GM23248 (cell line): ENCODE measurements around the gene CLPTM1L. TPM values are rescaled to one million over a fixed set of nuclear protein-coding genes. Genes with fewer than 3 reads are reported as not detected.

Experiments
- DNase-seq: peaks from one replicate; pipeline ENCODE4 v3.0.0-alpha.2; 2015
- H2AFZ ChIP-seq: fragments of 200-600 bp; sonication (generic); 2 replicates; pipeline ENCODE4 v1.6.1; 2016; ENCODE audit warnings: antibody characterized with exemption
- H3F3A ChIP-seq: fragments of 200-600 bp; sonication (generic); 2 replicates; pipeline ENCODE4 v1.6.1; 2016; ENCODE audit warnings: mild to moderate bottlenecking, antibody characterized with exemption, mixed run types; ENCODE audit not compliant: insufficient read depth
- H3K27ac ChIP-seq: fragments of 200-600 bp; sonication (generic); 2 replicates; pipeline ENCODE4 v1.5.1; 2016; ENCODE audit warnings: mild to moderate bottlenecking
- H3K27me3 ChIP-seq: fragments of 200-600 bp; sonication (generic); replicated peaks from 2 replicates; pipeline ENCODE4 v1.6.1; 2016; ENCODE audit warnings: mild to moderate bottlenecking; ENCODE audit not compliant: insufficient read depth
- H3K36me3 ChIP-seq: fragments of 200-600 bp; sonication (generic); 2 replicates; pipeline ENCODE4 v1.6.1; 2016; ENCODE audit warnings: low read depth, mild to moderate bottlenecking
- H3K4me1 ChIP-seq: fragments of 200-600 bp; sonication (generic); 2 replicates; pipeline ENCODE4 v1.6.1; 2016; ENCODE audit warnings: mild to moderate bottlenecking; ENCODE audit not compliant: insufficient read depth
- H3K4me2 ChIP-seq: fragments of 200-600 bp; sonication (generic); one replicate; pipeline ENCODE4 v1.6.1; 2016; ENCODE audit warnings: mild to moderate bottlenecking; ENCODE audit not compliant: unreplicated experiment
- H3K4me3 ChIP-seq: fragments of 200-600 bp; sonication (generic); 2 replicates; pipeline ENCODE4 v1.5.1; 2016; ENCODE audit warnings: mild to moderate bottlenecking
- H3K79me2 ChIP-seq: fragments of 200-600 bp; sonication (generic); 2 replicates; pipeline ENCODE4 v1.6.1; 2016; ENCODE audit warnings: mild to moderate bottlenecking; ENCODE audit not compliant: insufficient read depth
- H3K9ac ChIP-seq: fragments of 200-600 bp; sonication (generic); 2 replicates; pipeline ENCODE4 v1.6.1; 2016; ENCODE audit warnings: mild to moderate bottlenecking
- H3K9me2 ChIP-seq: fragments of 200-600 bp; sonication (generic); 2 replicates; pipeline ENCODE4 v1.6.1; 2016; ENCODE audit warnings: mixed run types, mild to moderate bottlenecking, moderate library complexity; ENCODE audit not compliant: insufficient read depth
- H3K9me3 ChIP-seq: fragments of 200-600 bp; sonication (generic); one replicate; pipeline ENCODE4 v1.6.1; 2017; ENCODE audit warnings: low read depth
- H4K20me1 ChIP-seq: fragments of 200-600 bp; sonication (generic); 2 replicates; pipeline ENCODE4 v1.6.0; 2016; ENCODE audit not compliant: insufficient read depth
- EZH2 ChIP-seq: fragments of 200-600 bp; sonication (generic); IDR thresholded peaks from 2 replicates; pipeline ENCODE4 v1.6.1; 2018; ENCODE audit warnings: antibody characterized with exemption, mild to moderate bottlenecking; ENCODE audit not compliant: insufficient read depth, poor library complexity, severe bottlenecking
- EZH2phosphoT487 ChIP-seq: fragments of 200-600 bp; sonication (generic); IDR thresholded peaks from 2 replicates; pipeline ENCODE4 v1.6.1; 2018; ENCODE audit warnings: antibody characterized with exemption, moderate library complexity, mild to moderate bottlenecking, low read depth; ENCODE audit not compliant: insufficient read depth
- WGBS, 2 experiments: methylation state at CpG; one replicate each; pipeline ENCODE4 v1.1.6; 2015 to 2017; ENCODE audit warnings: low lambda C conversion rate in 2 of 2, low coverage in 1 of 2; ENCODE audit errors: missing lambda C conversion rate in 2 of 2; 5-methylcytosine and 5-hydroxymethylcytosine counted together
- in situ Hi-C: fragments of 300-500 bp; cut with MboI; formaldehyde crosslinking; loops from 2 replicates; pipeline ENCODE4 v1.15.0; 2020
- polyA plus RNA-seq: library from polyadenylated mRNA; unstranded; fragments of >200 nt; fragmentation: Nextera tagmentation; extraction: Ambion mirVana; gene quantifications from 2 replicates; pipeline ENCODE4 v1.2.1, GENCODE V29; 2016
- total RNA-seq: library from RNA; depleted of rRNA; stranded (reverse); fragments of >200 nt; shearing (Covaris generic); gene quantifications from 2 replicates; pipeline ENCODE4 v1.2.3, GENCODE V29; 2014

The CLPTM1L gene
- total and polyA plus RNA-seq, 2 experiments from 2014 or later = 25.6 to 135 TPM

DNA sequence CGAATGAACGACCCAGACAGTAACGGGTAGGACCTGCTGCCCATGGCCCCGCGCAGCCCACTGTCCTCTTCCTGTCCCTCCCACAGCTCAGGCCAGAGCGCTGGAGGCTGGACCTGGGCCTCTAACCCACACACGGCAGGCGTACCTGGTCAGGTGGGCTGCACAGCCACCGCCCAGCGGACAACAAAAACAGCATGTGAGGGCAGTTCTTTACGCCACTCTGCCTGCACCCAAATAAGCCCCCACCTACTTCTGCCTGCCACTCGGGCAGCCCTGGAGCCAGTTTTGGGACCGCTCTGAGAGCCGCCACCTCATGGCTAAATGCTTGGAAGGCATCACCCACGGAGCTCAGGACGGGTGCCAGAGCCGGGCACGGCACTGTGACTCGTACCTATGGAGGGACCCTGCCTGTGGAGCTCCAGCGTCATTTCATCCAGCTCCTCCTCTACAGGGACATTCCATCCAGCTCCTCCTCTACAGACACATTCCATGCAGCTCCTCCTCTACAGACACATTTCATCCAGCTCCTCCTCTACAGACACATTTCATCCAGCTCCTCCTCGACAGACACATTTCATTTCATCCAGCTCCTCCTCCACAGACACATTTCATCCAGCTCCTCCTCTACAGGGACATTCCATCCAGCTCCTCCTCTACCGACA is 18.9 kb downstream of the CLPTM1L start:
- Histone ChIP-seq H3K9me3 (no peaks in the 10 kb centered on the region), H3K79me2 (no peaks in the 10 kb centered on the region), H3K27me3 (no peaks in the 10 kb centered on the region), H3K36me3 (peaks cover 6% of the 10 kb centered on the region; the same call in 1 of the 2 replicates), H2AFZ (no peak overlapping the region), H3K9ac (no peak overlapping the region), H4K20me1 (no peaks in the 10 kb centered on the region; the same call in 1 of the 2 replicates), H3K4me3 (no peak overlapping the region), H3K4me1 (peaks cover 3% of the 10 kb centered on the region; the same call in 1 of the 2 replicates), H3K9me2 (no peaks in the 10 kb centered on the region), H3F3A (peaks cover 40% of the 10 kb centered on the region), H3K27ac (peak overlapping the region; percentile 69), H3K4me2 (peak overlapping the region; percentile 9)
- 58 to 60% methylated on average over 21 to 22 of the region's 22 CpGs for WGBS, 2 experiments
- peak; percentile 49 for DNase-seq
- TF ChIP-seq EZH2 = no peak
- in situ Hi-C loops = no loop called here

DNA sequence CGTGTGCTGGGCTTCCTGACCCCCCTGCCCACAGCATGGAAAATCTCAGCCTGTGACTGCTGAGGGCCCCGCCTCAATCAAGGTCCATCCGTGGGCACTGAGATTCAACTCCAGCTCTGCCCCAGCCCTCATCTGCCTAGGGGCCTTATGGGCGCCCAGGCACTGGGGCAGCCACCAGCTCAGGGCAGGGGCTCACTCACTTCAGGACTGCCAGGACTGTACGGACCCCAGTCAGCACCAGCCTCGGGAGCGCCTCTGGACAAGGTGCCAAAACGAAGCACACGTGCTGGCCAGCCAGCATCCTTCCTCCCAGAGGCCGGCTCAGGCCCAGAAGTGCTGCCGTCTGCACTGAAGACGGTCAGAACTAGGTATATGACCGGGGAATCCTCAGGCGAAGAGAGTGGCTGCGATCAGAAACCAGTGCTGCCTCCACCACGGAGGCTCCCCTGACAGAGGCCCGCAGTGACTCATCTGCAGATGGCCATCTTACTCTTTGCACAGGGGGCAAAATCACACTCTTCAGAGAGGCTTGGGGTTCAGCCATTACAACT is 19.6 kb downstream of the CLPTM1L start:
- in situ Hi-C loops = no loop called here
- no peak overlapping the region for H3K4me2 ChIP-seq
- TF ChIP-seq EZH2 = no peak
- TF ChIP-seq EZH2phosphoT487 = no peak
- no peaks in the 10 kb centered on the region; the same call in 1 of the 2 replicates for H4K20me1 ChIP-seq
- no peak overlapping the region for H3K27ac ChIP-seq
- H2AFZ ChIP-seq = no peak overlapping the region
- no peaks in the 10 kb centered on the region for H3K9me2 ChIP-seq
- H3K27me3 ChIP-seq = no peaks in the 10 kb centered on the region
- no peaks in the 10 kb centered on the region for H3K79me2 ChIP-seq
- no peak overlapping the region for H3K9ac ChIP-seq
- no peaks in the 10 kb centered on the region for H3K9me3 ChIP-seq
- H3K4me3 ChIP-seq = no peak overlapping the region
- H3F3A ChIP-seq = peaks cover 34% of the 10 kb centered on the region
- H3K4me1 ChIP-seq = peaks cover 3% of the 10 kb centered on the region; the same call in 1 of the 2 replicates
- H3K36me3 ChIP-seq = peaks cover 6% of the 10 kb centered on the region; the same call in 1 of the 2 replicates
- WGBS, 2 experiments = 95 to 96% methylated on average over 17 of the region's 17 CpGs
- no peak for DNase-seq

- 89 to 96% methylated on average over 17 of the region's 17 CpGs for WGBS, 2 experiments
- Histone ChIP-seq H3K9me3 (no peaks in the 10 kb centered on the region), H3K9ac (no peak overlapping the region), H3F3A (peaks cover 31% of the 10 kb centered on the region), H3K27ac (no peak overlapping the region), H3K4me2 (no peak overlapping the region), H3K4me3 (no peak overlapping the region), H3K36me3 (peaks cover 8% of the 10 kb centered on the region; the same call in 1 of the 2 replicates), H3K27me3 (no peaks in the 10 kb centered on the region), H4K20me1 (no peaks in the 10 kb centered on the region; the same call in 1 of the 2 replicates), H3K79me2 (no peaks in the 10 kb centered on the region), H2AFZ (no peak overlapping the region), H3K9me2 (no peaks in the 10 kb centered on the region), H3K4me1 (peaks cover 3% of the 10 kb centered on the region; the same call in 1 of the 2 replicates)
- TF ChIP-seq EZH2phosphoT487 (no peak), EZH2 (no peak)
- in situ Hi-C loops = no loop called here
- no peak for DNase-seq
Measured at GRCh38 chr5:1324719-1325190, 20.1 kb downstream of the CLPTM1L start.

DNA sequence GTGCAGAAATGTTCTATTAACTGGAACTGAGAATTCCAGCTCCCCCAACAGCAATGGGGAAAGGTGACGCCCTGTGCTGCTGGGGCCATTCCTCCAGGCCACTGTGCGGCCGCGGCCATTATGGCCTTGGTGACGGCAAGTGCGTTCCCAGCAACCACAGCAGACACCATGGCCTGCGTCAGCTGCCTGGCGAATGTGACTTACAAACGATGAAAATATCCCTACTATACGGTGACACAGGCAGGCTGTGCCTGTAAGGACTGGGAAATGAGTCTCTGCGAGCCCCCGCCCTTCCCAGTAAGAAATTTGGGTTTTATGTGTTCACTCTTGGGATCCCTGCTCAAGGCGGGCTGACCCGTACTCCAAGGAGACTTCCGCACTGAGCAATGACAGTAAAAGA is 20.6 kb downstream of the CLPTM1L start:
- no peaks in the 10 kb centered on the region for H3K79me2 ChIP-seq
- peaks cover 8% of the 10 kb centered on the region; the same call in 1 of the 2 replicates for H3K36me3 ChIP-seq
- H3K27ac ChIP-seq = no peak overlapping the region
- peaks cover 31% of the 10 kb centered on the region for H3F3A ChIP-seq
- no peak for DNase-seq
- H3K9ac ChIP-seq = no peak overlapping the region
- TF ChIP-seq EZH2 (no peak), EZH2phosphoT487 (no peak)
- 98% methylated on average over 15 of the region's 15 CpGs for WGBS, 2 experiments
- no peak overlapping the region for H3K4me2 ChIP-seq
- H4K20me1 ChIP-seq = no peaks in the 10 kb centered on the region; the same call in 1 of the 2 replicates
- no peaks in the 10 kb centered on the region for H3K27me3 ChIP-seq
- in situ Hi-C loops = no loop called here
- H3K4me3 ChIP-seq = no peak overlapping the region
- H3K9me2 ChIP-seq = no peaks in the 10 kb centered on the region
- peaks cover 3% of the 10 kb centered on the region; the same call in 1 of the 2 replicates for H3K4me1 ChIP-seq
- no peak overlapping the region for H2AFZ ChIP-seq
- no peaks in the 10 kb centered on the region for H3K9me3 ChIP-seq
